HG03095 (cell line): ENCODE data around the gene EPN3.

Source experiments
- ATAC-seq: cut with Tn5 transposase; IDR thresholded peaks from one replicate; pipeline ENCODE4 v1.9.1; 2021; ENCODE audit warnings: moderate library complexity; ENCODE audit not compliant: unreplicated experiment

The EPN3 gene

GRCh38 chr17:50532452-50533024 lies at the start of gene EPN3:
TSS of gene EPN3 (plus strand) at chr17:50532735. CDS start at chr17:50536557, 3,822 bp downstream.
- no peak for ATAC-seq

GRCh38 chr17:50483266-50483665 lies 49.3 kb upstream of the EPN3 start:
- ATAC-seq, result no peak

GRCh38 chr17:50484386-50485155 lies 48.0 kb upstream of the EPN3 start:
- ATAC-seq, result no peak

GRCh38 chr17:50487213-50488096 lies 45.1 kb upstream of the EPN3 start:
- no peak for ATAC-seq

- no peak for ATAC-seq
Observed at GRCh38 chr17:50488880-50489279, 43.7 kb upstream of the EPN3 start.

- no peak for ATAC-seq
Observed at GRCh38 chr17:50491505-50491904, 41.0 kb upstream of the EPN3 start.

- ATAC-seq, result no peak
Observed at GRCh38 chr17:50492214-50492613, 40.3 kb upstream of the EPN3 start.

GRCh38 chr17:50493744-50494143 lies 38.8 kb upstream of the EPN3 start:
- no peak for ATAC-seq

GRCh38 chr17:50495217-50495823 lies 37.2 kb upstream of the EPN3 start:
- no peak for ATAC-seq

GRCh38 chr17:50495918-50496317 lies 36.6 kb upstream of the EPN3 start:
- no peak for ATAC-seq

- ATAC-seq, result no peak
Observed at GRCh38 chr17:50498021-50498874, 34.3 kb upstream of the EPN3 start.

- no peak for ATAC-seq
Observed at GRCh38 chr17:50499270-50499669, 33.3 kb upstream of the EPN3 start.

- no peak for ATAC-seq
Observed at GRCh38 chr17:50499721-50500120, 32.8 kb upstream of the EPN3 start.

GRCh38 chr17:50501054-50501453 lies 31.5 kb upstream of the EPN3 start:
- ATAC-seq, result no peak

- ATAC-seq, result no peak
Observed at GRCh38 chr17:50502301-50502990, 30.1 kb upstream of the EPN3 start.

GRCh38 chr17:50505591-50506130 lies 26.9 kb upstream of the EPN3 start:
- no peak for ATAC-seq

- ATAC-seq, result no peak
Observed at GRCh38 chr17:50506298-50506697, 26.2 kb upstream of the EPN3 start.

GRCh38 chr17:50507871-50508572 lies 24.5 kb upstream of the EPN3 start, which contains the start of gene MYCBPAP:
TSS of gene MYCBPAP (plus strand) at chr17:50508439. CDS start at chr17:50508675, 236 bp downstream.
- no peak for ATAC-seq
